SK-MEL-5 (cell line): Measurements from ENCODE around the gene PLD1. TPM values are rescaled to one million over a fixed set of nuclear protein-coding genes. Genes with fewer than 3 reads are reported as not detected.

Experiments
- DNase-seq: peaks from one replicate; pipeline ENCODE4 v3.0.0-alpha.2; 2016; ENCODE audit warnings: low read depth, low spot score
- in situ Hi-C: cut with HindIII; loops from 2 replicates; pipeline ENCODE4 v1.10.0; 2016; ENCODE audit warnings: low sequenced_read_pairs, high pct_unique_total_duplicates, low pct_unique_long_range_greater_than_20kb
- total RNA-seq: library from RNA; depleted of rRNA; stranded (reverse); fragments of >200 nt; shearing (Covaris generic); gene quantifications from 2 replicates; pipeline ENCODE4 v1.2.3, GENCODE V29; 2014

PLD1 gene
- total RNA-seq, 1 experiment from 2014 or later = 87.7 TPM

GRCh38 chr3:171840811-171841619 is 30.7 kb upstream of the PLD1 start:
- DNase-seq = no peak
- in situ Hi-C loops = no loop called here

GRCh38 chr3:171840445-171840810 is 30.1 kb upstream of the PLD1 start:
- in situ Hi-C loops = no loop called here
- DNase-seq = no peak

- no peak for DNase-seq
- in situ Hi-C loops = no loop called here
These were observed 29.0 kb upstream of the PLD1 start for GRCh38 chr3:171839270-171839669.

- in situ Hi-C loops = no loop called here
- DNase-seq = peak; percentile 62
These were observed 28.0 kb upstream of the PLD1 start for GRCh38 chr3:171838218-171838720.

- DNase-seq = no peak
- in situ Hi-C loops = no loop called here
These were observed 27.4 kb upstream of the PLD1 start for GRCh38 chr3:171837698-171838097.

- in situ Hi-C loops = no loop called here
- no peak for DNase-seq
These were observed 26.6 kb upstream of the PLD1 start for GRCh38 chr3:171836855-171837254.

- in situ Hi-C loops = no loop called here
- no peak for DNase-seq
These were observed 25.3 kb upstream of the PLD1 start for GRCh38 chr3:171835613-171836012.

GRCh38 chr3:171835116-171835515 is 24.8 kb upstream of the PLD1 start:
- DNase-seq = no peak
- in situ Hi-C loops = no loop called here

GRCh38 chr3:171834461-171834801 is 24.1 kb upstream of the PLD1 start:
- in situ Hi-C loops = no loop called here

GRCh38 chr3:171833789-171834460 is 23.6 kb upstream of the PLD1 start:
- peak; percentile 74 for DNase-seq
- in situ Hi-C loops = no loop called here

More at GRCh38 chr3:171834461-171834801, 24.1 kb upstream of the PLD1 start:
- no peak for DNase-seq

GRCh38 chr3:171832989-171833388 is 22.7 kb upstream of the PLD1 start:
- in situ Hi-C loops = no loop called here
- DNase-seq = peak; percentile 58

GRCh38 chr3:171831936-171832335 is 21.7 kb upstream of the PLD1 start:
- in situ Hi-C loops = no loop called here
- DNase-seq = no peak

- in situ Hi-C loops = no loop called here
- no peak for DNase-seq
These were observed 20.2 kb upstream of the PLD1 start for GRCh38 chr3:171830518-171830875.

- peak; percentile 91 for DNase-seq
- in situ Hi-C loops = no loop called here
These were observed 19.7 kb upstream of the PLD1 start for GRCh38 chr3:171829841-171830517.

- in situ Hi-C loops = no loop called here
- no peak for DNase-seq
These were observed 18.9 kb upstream of the PLD1 start for GRCh38 chr3:171828902-171829770.

- DNase-seq = no peak
- in situ Hi-C loops = no loop called here
These were observed 17.7 kb upstream of the PLD1 start for GRCh38 chr3:171827836-171828458.

GRCh38 chr3:171827385-171827784 is 17.1 kb upstream of the PLD1 start:
- in situ Hi-C loops = no loop called here
- DNase-seq = no peak
